GM18505 (cell line): ENCODE results near the gene OSBP2.

ENCODE experiments used
- ATAC-seq: cut with Tn5 transposase; IDR thresholded peaks from one replicate; pipeline ENCODE4 v1.9.1; 2021; ENCODE audit not compliant: unreplicated experiment
- POLR2A ChIP-seq: IDR thresholded peaks from 4 replicates; pipeline ENCODE4 v1.6.1; 2011; ENCODE audit warnings: borderline replicate concordance; ENCODE audit not compliant: insufficient read depth, insufficient read length; ENCODE audit errors: extremely low read depth

Gene OSBP2

DNA sequence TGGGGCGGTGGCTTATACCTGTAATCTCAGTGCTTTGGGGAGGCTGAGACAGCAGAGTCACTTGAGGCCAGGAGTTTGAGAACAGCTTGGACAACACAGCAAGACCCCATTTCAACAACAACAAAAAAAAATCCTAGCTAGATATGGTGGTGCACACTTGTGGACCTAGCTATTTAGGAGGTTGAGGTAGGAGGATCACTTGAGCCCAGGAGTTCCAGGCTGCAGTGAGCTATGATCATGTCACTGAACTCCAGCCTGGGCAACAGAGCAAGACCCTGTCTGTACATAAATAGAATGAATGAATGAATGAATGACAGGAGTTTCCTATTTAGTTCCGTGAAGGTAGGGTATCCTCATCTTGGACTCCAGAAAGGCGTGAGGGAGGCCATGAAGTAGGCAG is 107.0 kb downstream of the OSBP2 start:
- ATAC-seq: no peak
- TF ChIP-seq POLR2A: no peak

DNA sequence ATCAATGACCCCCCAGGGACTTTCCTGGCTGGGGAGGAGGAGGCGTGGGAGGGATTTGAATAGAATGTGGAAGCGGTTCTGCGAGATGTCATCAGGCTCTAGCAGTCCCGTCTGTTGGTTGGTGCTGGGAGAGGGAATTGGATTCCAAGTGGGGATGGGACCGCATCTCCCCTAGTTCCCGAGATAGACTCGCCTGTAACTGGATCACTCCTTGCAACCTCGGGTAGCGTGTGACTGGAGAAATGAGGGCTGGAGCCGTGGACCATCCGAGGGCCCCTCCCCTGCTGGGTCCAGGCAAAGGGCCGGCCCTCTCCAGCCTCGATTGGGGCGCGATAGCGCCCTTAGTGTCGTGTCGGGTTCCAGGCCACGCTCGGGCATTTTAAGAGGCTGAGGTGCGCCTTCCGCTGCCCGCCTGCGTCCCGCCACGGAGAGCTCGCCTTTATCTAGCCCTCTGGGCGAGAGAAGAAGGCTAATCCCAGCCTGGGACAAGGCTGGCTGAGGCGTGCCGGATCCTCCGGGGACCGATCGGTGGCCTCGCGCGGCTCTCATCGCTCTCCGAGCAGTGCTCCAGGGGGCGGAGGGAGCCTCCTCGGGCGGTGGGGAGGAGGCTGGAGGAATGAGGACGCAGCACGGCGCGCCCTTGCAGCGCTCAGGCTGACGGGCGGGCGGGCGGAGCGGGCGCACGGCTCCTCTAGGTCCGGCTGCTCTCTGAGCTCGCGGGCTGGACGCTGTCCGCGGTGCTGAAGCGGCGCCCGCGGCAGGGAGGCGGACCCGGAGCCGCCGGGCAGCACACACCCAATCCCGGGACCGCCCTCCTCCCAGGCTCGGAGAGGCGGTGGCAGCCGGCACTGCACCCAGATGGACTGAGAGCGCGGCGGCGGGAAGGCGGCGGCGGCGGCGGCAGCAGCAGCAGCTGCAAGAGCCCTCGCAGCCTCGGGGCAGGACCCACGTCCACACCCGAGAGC is 107.8 kb downstream of the OSBP2 start:
- ATAC-seq: no peak
- TF ChIP-seq POLR2A: no peak

- no peak for TF ChIP-seq POLR2A
- no peak for ATAC-seq
Observed at GRCh38 chr22:30803679-30804078, 109.0 kb downstream of the OSBP2 start.

DNA sequence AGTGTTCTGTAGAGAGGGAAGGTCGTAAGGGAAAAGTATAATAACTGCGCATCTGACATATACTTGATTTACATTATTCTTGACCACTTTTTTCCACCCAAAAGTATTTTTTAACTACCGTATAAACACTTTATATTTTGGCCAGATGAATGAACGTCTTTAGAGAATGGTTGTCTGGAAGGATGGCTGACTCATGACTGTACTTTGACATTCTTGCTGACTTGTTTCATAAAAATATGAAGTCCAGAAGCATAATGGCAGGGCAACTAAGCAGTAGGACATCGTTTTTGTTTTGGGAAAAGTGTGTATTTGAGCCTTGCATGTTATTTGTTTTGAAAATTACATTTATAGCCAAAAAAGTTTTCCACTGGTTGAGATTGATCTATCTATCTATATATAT is 110.0 kb downstream of the OSBP2 start:
- no peak for TF ChIP-seq POLR2A
- ATAC-seq: no peak

DNA sequence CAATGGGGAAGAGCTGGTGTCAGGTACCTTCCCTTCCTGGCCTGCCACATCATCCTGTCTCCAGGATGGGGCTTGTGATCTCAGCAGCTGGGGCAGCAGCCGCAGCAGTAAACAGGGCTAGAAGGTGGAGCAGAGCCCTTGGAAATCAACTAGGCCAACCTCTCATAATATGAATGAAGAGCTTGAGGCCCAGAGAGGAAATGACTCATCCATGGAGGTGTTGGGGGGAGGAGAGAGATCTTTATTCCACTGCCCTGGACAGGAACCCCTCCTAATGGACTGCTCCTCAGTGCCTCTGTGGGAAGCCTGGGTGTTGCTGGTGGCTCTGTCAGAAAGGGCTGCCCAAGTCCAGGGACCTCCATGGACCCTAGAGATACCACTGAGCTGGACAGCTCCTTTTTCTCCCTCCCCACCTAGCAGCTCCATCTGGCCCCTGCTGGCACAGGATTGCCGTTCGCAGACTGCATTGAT is 111.8 kb downstream of the OSBP2 start:
- TF ChIP-seq POLR2A: no peak
- ATAC-seq: no peak

GRCh38 chr22:30809086-30809485 is 114.4 kb downstream of the OSBP2 start:
- TF ChIP-seq POLR2A: no peak
- ATAC-seq: no peak

DNA sequence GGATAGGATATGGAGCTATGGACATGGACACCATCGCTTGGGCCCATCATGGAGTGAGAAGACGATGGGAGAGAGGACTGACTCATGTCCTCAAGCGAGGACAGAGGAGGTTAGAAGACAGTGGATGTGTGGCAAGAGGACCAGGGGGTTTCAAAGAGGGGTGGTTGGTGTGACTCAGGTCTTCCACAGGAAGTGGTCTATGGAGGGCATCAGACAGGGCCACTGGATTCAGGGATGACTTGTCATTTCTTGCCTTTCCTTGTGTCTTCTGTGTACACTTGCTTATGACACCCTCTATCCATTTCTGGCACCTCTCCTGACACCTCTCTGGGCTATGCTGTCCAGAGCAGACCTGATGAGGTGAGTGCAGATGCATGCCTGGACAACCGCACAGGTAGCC is 115.4 kb downstream of the OSBP2 start:
- TF ChIP-seq POLR2A: no peak
- ATAC-seq: no peak

- TF ChIP-seq POLR2A: no peak
- ATAC-seq: no peak
Observed at GRCh38 chr22:30813936-30814335, 119.3 kb downstream of the OSBP2 start.

- TF ChIP-seq POLR2A: no peak
- no peak for ATAC-seq
Observed at GRCh38 chr22:30816413-30816812, 121.7 kb downstream of the OSBP2 start.

DNA sequence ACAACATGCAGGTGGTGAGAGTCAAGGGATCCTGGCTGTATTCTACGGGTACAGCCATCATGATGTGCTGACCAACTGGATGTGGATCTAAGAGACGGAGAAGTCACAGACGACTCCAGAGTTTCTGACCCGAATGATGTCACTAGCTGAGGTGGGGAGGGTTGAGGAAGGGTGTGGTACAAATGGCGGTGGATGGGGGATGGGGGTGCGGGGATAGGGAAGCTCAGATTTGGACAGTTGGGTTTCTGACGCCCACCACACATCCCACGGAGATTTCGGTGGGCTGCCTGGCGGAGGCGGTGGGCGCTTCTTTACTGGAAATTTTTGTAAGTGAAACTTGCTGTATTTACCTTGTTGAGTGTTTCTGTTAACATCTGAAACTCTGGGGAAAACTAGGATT is 126.7 kb downstream of the OSBP2 start:
- no peak for TF ChIP-seq POLR2A
- ATAC-seq: no peak

GRCh38 chr22:30821863-30822215 is 127.2 kb downstream of the OSBP2 start:
- ATAC-seq: no peak
- no peak for TF ChIP-seq POLR2A

- no peak for ATAC-seq
- TF ChIP-seq POLR2A: no peak
Observed at GRCh38 chr22:30822216-30823014, 127.7 kb downstream of the OSBP2 start.

DNA sequence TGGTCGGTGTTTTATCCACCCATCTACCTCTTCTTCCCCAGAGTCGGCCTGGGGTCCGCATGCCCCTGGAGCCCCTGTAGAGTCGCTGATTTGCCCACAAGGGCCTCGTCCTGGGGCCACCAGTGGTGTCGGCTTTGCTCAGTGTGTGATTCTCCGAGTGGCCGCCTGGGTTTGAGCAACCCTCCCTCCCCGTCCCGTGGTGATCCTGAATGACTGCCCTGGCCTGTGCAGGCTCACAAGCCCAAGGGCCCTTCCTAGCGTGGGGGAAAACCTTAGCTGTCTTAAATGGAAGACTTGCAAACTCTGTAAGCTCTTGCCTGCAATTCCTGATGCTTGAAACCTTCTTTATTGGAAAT is 128.3 kb downstream of the OSBP2 start:
- TF ChIP-seq POLR2A: no peak
- no peak for ATAC-seq

- TF ChIP-seq POLR2A: no peak
- no peak for ATAC-seq
Observed at GRCh38 chr22:30824096-30824495, 129.4 kb downstream of the OSBP2 start.
